ENCODE results near the gene ORM1.

- TF ChIP-seq SPI1 (IDR thresholded peaks at IDR 0.05; ENCODE audit: borderline replicate concordance, low read depth) (no peak), CTCF (IDR thresholded peaks at IDR 0.05; ENCODE audit: insufficient read depth, low read length) (no peak)
Measured at GRCh38 chr9:114313186-114313585, 9.7 kb upstream of the ORM1 start.

Measured in HL-60 (cell line).